22Rv1 (cell line): Measurements from ENCODE around the gene GDF7.

Source experiments
- H3K27ac ChIP-seq: fragments of 450-650 bp; 2 replicates; pipeline ENCODE4 v1.5.1; 2017
- CTCF ChIP-seq: fragments of 450-650 bp; IDR thresholded peaks from 2 replicates; pipeline ENCODE4 v1.5.1; 2017; ENCODE audit warnings: mild to moderate bottlenecking
- ZFX ChIP-seq: fragments of 450-650 bp; IDR thresholded peaks from 2 replicates; pipeline ENCODE4 v1.6.1; 2017; ENCODE audit warnings: antibody characterized with exemption, borderline replicate concordance

GDF7 gene

GRCh38 chr2:20641123-20641985 lies 25.6 kb upstream of the GDF7 start:
- H3K27ac ChIP-seq = no peak overlapping the region
- TF ChIP-seq ZFX = no peak
- TF ChIP-seq CTCF = no peak

GRCh38 chr2:20642055-20642971 lies 24.6 kb upstream of the GDF7 start:
- TF ChIP-seq CTCF = peak; percentile 97
- no peak for TF ChIP-seq ZFX
- H3K27ac ChIP-seq = no peak overlapping the region

DNA sequence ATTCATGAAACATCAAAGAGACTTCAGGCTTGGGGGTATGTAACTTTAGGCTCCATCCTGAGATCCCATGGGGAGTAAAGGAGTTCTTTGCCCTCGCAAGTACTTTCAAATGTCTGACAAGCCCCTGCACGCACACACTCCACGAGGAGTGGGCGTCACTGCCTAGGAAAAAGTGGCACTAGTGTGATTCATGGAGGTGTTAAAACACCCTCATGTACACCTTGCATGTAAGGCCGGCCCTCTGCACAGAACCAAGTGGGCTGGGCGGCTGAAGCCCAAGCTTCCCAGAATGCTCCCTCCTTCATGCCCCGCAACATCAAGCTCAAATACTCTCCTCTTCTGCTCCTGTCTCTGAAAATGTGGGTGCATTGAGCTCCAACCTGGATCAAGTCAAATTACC lies 23.9 kb upstream of the GDF7 start:
- H3K27ac ChIP-seq = no peak overlapping the region
- TF ChIP-seq ZFX (no peak), CTCF (no peak)

DNA sequence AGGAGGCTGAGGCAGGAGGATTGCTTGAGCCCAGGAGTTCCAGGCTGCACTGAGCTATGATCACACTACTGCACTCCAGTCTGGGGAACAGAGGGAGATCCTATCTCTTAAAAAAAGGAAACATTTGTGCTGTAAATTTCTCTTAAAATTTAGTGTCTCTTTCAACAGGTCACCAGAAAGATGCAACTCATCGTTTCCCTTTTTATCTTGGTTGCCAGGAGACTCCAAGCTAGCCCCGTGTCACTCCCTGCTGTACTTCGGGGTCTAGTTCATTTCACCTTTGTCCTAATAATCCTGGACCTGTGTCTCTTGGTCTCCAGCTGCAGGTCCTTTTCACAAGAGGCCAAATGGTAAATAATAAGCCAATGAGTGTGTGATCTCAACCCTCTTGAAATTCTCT lies 23.1 kb upstream of the GDF7 start:
- no peak overlapping the region for H3K27ac ChIP-seq
- no peak for TF ChIP-seq CTCF
- TF ChIP-seq ZFX = no peak

- TF ChIP-seq ZFX (no peak), CTCF (no peak)
- no peak overlapping the region for H3K27ac ChIP-seq
Observed at GRCh38 chr2:20645301-20645701, 21.6 kb upstream of the GDF7 start.

GRCh38 chr2:20645761-20646160 lies 21.2 kb upstream of the GDF7 start:
- no peak overlapping the region for H3K27ac ChIP-seq
- TF ChIP-seq CTCF (no peak), ZFX (no peak)
